Skin epidermis (tissue), 12 donors: ENCODE results near the gene PLCL2.

Source experiments
- H3K27ac ChIP-seq, 21 experiments: fragments of 200-600 bp; sonication (generic) in 11 of 21; one replicate each; pipeline ENCODE4 v1.5.0; 2020; ENCODE audit warnings: mild to moderate bottlenecking in 3 of 21, inconsistent platforms in 2 of 21, moderate library complexity in 2 of 21
- H3K4me3 ChIP-seq, 7 experiments: fragments of 200-600 bp; sonication (generic) in 2 of 7; one replicate each; pipeline ENCODE4 v1.5.0; 2020; ENCODE audit warnings: inconsistent platforms in 2 of 7, mild to moderate bottlenecking in 2 of 7, moderate library complexity in 1 of 7

The PLCL2 gene

DNA sequence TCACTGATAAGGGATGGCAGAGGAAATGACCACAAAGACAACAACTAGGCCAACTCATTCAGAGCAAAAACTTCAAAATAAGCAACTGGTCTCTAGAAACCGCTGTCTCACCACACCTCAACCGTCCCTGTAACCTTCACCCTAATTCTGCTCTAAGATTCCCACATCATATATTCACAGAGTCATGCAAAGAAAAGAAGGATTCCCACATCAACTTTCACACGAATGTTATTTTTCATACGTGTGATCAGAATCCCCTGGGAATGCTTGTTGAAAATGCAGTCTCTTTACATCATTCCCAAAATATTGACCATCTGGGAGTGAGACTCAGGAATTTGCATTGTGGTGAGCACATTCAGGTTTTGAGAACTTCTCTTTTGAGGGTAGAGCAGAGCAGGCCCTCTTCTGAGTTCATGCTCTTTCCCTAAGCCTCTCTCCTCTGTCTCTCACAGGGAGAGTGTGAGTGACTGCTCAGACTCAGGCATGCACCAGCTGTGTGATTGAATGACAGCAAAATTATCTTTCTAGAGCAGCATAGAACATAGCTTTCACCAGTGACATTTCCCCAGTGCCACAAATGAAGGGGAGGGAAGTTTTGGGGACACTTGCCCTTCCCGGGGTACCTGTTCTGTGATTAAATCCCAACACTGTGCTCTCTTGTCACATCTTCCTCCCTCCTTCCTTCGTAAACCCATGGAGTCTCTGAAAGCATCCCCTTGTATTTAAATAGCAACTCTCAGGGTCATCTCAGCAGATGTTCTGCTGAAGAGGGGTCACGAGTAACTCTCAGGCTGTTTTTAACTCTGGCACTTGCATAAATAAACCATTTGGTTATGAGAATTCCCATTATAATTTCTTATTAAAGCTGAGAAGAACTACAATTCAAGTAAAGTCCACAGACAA, 170.9 kb downstream of the PLCL2 start:
- Histone ChIP-seq H3K4me3 (no peak overlapping the region), H3K27ac (peak overlapping the region in 4 of 21 experiments; percentile 7 to 75 (median 56))

DNA sequence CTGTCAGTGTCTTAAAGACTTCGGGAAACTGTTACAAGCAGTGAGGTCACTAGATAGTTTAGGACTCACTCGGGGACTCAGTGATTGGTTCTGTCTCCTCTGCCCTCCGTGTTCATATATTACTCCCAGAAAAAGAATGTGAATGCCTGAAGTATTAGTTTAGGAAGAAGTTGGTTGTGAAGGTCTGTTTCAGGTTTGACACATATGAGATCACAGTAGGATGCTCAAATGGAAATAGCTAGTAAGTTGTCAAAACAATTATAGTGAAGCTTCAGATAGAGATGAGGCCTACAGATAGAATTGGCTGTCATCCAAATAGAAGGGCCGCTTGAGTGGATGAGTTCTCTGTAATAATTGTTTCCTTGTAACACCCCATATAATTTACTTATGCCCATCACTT, 172.6 kb downstream of the PLCL2 start:
- H3K27ac ChIP-seq = peak overlapping the region in 2 of 21 experiments; percentile 0 to 25

DNA sequence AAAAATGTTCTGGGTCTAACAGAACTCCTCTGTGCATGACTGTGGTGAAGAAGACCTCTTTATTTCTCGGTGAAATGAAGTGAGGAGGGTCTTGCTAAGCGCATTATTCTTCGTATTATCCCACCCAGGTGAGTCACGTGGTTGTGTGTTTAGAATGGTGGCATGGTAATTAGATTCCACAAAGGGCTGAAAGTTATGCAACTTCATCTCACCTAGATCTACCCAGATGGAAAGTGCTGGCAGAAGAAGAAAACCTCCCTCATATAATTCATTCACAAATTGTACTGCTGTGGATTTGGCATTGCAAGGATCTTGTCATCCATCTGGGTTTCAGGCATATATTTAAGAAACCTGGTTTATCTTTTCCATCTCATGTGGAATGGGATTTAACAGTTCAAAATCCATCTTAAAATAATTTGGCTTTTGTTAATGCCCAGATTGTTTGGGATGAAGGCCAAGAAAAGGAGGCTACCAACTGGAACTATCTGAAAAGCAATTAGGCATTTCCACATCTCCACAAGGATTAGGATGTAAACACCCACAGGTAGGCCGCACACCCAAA, 175.3 kb downstream of the PLCL2 start:
- no peak overlapping the region for H3K4me3 ChIP-seq
- no peak overlapping the region for H3K27ac ChIP-seq

More for the DNA sequence above, 172.6 kb downstream of the PLCL2 start:
- H3K4me3 ChIP-seq = no peak overlapping the region

- H3K4me3 ChIP-seq = no peak overlapping the region
- H3K27ac ChIP-seq = no peak overlapping the region
Measured at GRCh38 chr3:17061005-17061404, 176.2 kb downstream of the PLCL2 start.

DNA sequence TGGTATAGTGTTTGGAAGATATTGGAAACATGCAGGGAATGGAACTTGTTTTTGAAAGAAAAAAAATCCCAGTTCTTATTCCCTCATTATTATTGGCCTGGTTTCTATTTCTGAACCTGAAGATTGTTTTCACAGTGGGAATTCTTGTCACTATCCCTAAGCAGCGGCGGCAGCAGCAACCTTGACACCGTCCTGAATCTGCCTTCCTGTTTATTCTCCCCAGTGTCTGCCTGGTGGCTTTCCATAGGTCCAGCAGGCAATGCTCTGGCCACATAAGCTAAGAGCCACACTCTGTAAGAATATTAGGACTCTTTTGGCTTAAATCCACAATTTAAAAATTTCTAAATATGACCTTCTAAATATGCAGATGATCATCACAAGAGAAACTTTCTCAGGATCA, 178.0 kb downstream of the PLCL2 start:
- Histone ChIP-seq H3K4me3 (no peak overlapping the region), H3K27ac (no peak overlapping the region)

DNA sequence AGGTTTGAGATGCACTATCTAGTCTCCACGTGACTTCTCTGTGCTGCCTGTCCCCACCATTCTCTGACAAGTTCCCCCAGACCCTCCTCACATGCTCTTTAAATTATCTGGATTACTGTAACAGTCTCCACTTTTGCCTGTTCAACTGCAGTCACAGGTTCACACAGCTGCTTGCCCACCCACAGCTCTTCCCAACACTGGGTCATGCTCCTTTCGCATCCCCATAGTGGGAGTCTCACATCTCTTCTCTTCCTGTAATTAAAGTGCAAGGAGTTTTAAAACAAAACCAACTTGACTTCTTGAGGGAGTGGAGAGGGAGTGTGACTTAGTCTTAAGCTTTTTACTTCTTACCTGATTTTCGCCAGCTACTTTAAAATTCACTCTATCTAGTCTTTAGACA, 178.8 kb downstream of the PLCL2 start:
- Histone ChIP-seq H3K27ac (no peak overlapping the region), H3K4me3 (no peak overlapping the region)

DNA sequence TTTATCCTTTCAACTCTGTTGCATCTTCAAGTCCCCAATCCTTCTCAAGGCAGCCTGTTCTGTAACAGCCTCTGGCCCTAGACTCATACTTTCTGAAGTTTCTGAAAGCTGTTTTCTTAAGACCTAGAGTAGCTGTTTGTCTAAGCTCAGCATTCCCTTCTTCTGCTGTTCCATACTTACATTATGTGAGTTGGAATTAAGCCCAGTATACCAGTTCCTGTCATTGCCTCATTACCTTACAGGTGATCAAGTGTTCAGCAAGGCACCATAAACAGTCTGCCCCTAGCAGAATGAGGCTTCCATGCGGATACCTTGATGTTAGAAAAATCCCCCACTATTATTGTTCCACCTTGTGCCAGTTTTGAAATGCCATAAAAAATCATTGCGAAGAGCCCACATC, 180.6 kb downstream of the PLCL2 start:
- no peak overlapping the region for H3K4me3 ChIP-seq
- H3K27ac ChIP-seq = no peak overlapping the region

- no peak overlapping the region for H3K4me3 ChIP-seq
- no peak overlapping the region for H3K27ac ChIP-seq
Measured at GRCh38 chr3:17065881-17066280, 181.1 kb downstream of the PLCL2 start.

- no peak overlapping the region for H3K4me3 ChIP-seq
Measured at GRCh38 chr3:17069754-17070153, 185.0 kb downstream of the PLCL2 start.

DNA sequence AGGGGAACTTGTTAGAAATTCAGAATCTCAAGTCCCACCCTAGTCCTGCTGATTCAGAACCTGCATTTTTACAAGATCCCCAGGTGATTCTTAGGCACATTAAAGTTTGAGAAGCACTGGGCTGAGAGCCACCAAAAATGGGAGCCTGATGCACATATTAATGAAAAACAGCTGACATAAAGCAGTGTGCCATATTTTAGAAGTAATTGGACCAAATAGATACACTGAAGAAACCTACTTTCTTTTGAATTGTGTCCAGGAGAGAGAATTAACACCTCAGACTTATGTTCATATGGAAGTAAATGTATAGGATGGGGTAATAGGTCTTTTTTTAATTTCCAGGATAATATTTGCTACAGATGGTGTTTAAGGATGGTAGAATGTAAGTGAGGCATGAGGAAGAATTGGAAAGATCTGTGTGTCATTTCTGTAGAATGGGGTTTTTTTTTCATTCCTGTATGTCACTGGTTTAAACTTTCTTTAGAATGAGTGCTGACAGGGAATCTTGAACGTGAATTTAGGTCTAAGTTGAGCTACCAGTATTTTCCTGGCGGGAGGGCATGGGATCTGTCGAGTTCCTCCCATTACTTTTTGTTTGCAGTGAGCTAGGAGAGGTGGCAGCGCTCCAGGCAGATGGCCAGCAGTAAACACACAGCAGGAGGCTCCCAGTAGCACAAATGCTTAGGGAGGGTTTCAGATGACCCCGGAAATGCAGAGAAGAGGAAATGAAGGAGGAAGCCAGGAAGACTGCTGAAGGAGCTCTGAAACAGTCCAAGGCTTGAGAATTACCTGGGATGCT, 185.6 kb downstream of the PLCL2 start:
- Histone ChIP-seq H3K27ac (no peak overlapping the region), H3K4me3 (no peak overlapping the region)

More at GRCh38 chr3:17069754-17070153, 185.0 kb downstream of the PLCL2 start:
- H3K27ac ChIP-seq = no peak overlapping the region

GRCh38 chr3:17074559-17074958, 189.8 kb downstream of the PLCL2 start:
- no peak overlapping the region for H3K4me3 ChIP-seq

GRCh38 chr3:17075358-17075757, 190.6 kb downstream of the PLCL2 start:
- H3K27ac ChIP-seq = no peak overlapping the region
- H3K4me3 ChIP-seq = no peak overlapping the region

More at GRCh38 chr3:17074559-17074958, 189.8 kb downstream of the PLCL2 start:
- H3K27ac ChIP-seq = no peak overlapping the region

DNA sequence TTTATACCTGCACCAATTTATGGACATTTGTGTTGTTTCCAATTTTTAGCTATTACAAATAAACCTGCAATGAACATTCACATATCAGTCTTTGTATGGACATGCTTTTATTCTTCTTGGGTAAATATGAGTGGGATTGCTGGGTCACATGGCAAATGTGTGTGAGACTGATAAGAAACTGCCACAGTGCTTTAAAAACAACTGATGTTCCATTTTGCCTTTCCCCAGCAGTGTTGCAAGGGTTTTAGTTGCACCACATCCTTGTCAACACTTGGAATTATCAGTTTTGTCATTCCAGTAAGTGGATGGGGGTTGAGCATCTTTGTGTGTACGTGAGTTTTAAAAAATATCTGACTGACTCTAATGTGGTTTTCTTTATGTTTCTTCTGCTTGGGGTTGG, 191.2 kb downstream of the PLCL2 start:
- Histone ChIP-seq H3K4me3 (no peak overlapping the region), H3K27ac (no peak overlapping the region)

DNA sequence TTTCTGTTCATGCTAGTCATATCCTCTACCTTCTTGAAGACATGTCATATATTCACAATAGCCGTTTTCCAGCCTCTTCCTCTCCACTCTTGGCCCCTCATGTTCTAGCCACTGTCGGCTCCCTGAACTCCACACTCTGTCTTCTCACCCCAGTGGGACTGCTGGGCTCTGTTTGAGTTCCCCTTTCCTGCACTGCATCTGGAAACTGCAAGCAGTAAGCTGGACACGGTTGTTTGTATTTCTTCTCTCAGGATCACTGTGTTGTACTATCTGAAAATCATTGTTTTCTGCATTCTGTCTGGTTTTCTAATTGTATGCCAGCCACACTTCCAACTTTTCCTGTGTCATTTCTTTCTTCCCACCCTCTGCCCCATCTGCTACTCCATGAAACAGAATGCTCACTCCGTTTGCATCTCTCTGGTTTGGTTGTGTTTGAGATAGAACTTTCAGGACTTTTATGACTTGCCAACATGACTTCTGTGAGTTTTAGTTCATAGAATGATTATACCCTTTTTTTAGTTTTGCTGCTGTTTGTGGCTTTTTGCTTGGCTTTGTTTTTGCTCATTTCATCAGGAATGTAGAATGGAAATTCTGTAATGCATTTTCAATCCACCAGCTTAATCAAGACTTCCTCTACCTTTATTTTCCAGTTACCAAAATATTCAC, 192.3 kb downstream of the PLCL2 start:
- Histone ChIP-seq H3K27ac (no peak overlapping the region), H3K4me3 (no peak overlapping the region)

DNA sequence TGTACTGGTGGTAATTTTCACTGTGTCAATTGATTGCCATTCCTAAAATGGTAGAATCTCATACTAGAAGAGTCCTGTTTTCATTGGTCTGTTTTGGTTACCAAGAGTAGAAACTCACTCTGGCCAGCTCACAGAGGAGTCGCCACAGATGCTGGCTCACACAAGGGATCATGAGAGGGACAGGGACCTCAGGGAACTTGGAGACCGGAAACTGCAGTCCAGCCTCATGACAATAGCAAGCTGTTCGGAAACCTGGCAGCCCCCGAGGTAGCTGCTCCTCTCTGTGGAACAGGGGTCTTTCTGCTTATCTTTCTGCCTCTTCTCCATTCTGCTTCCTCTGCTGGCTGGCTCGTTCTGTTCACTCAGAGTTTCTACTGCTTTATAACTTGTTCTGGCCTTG, 192.9 kb downstream of the PLCL2 start:
- no peak overlapping the region for H3K4me3 ChIP-seq

DNA sequence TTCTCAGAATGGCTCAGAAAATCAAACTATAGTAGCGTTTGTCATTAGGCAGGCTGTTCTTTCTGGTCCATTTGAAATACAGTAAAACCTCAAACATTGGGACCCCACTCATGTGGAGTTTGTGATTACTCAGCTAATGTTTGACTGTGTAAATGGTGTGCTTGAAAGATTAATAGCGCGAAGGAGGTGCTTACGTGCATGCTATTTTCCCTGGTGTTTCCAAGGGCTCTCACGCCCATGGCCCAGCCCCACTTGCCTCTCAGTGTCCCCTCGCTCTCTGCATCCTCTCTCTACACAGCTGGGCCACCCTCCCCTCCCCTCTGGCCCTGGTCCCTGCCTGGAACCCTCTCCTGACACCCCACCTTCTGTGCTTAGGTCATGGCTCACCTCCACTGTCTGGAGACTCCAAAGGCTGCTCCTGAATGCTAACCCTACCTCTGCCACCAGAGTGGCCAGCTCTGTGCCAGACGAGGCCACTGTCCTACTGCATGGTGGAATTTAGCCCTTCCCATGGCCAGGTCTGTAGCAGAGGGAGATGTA, 194.2 kb downstream of the PLCL2 start:
- no peak overlapping the region for H3K4me3 ChIP-seq
- no peak overlapping the region for H3K27ac ChIP-seq

More for the DNA sequence above, 192.9 kb downstream of the PLCL2 start:
- H3K27ac ChIP-seq = no peak overlapping the region

- Histone ChIP-seq H3K4me3 (no peak overlapping the region), H3K27ac (no peak overlapping the region)
Measured at GRCh38 chr3:17079933-17080332, 195.2 kb downstream of the PLCL2 start.

GRCh38 chr3:17081520-17081919, 196.8 kb downstream of the PLCL2 start:
- Histone ChIP-seq H3K4me3 (no peak overlapping the region), H3K27ac (no peak overlapping the region)

- H3K27ac ChIP-seq = no peak overlapping the region
- no peak overlapping the region for H3K4me3 ChIP-seq
Measured at GRCh38 chr3:17087509-17087908, 202.8 kb downstream of the PLCL2 start.

GRCh38 chr3:17088017-17088416, 203.3 kb downstream of the PLCL2 start:
- Histone ChIP-seq H3K4me3 (no peak overlapping the region), H3K27ac (no peak overlapping the region)
